GM23338 (cell line): ENCODE measurements around the gene GCM1. TPM values are rescaled to one million over a fixed set of nuclear protein-coding genes. Genes with fewer than 3 reads are reported as not detected.

Experiments used
- ATAC-seq: fragments of 200-7000 bp; cut with Tn5 transposase; 3 replicates; pipeline ENCODE4 v1.9.1; 2020
- DNase-seq: peaks from one replicate; pipeline ENCODE4 v3.0.0-alpha.2; 2015; ENCODE audit warnings: low spot score
- H2AFZ ChIP-seq: fragments of 200-600 bp; sonication (generic); 2 replicates; pipeline ENCODE4 v1.8.0; 2016; ENCODE audit warnings: antibody characterized with exemption, mild to moderate bottlenecking, moderate library complexity
- H3F3A ChIP-seq: fragments of 200-600 bp; sonication (generic); replicated peaks from 2 replicates; pipeline ENCODE4 v1.8.0; 2017; ENCODE audit warnings: antibody characterized with exemption, mixed run types, low read depth
- H3K27ac ChIP-seq: fragments of 200-600 bp; sonication (generic); 2 replicates; pipeline ENCODE4 v1.6.1; 2016; ENCODE audit warnings: low read depth
- H3K27me3 ChIP-seq: fragments of 200-600 bp; sonication (generic); 2 replicates; pipeline ENCODE4 v1.8.0; 2016; ENCODE audit warnings: mild to moderate bottlenecking, mixed run types, moderate library complexity; ENCODE audit not compliant: insufficient read depth
- H3K36me3 ChIP-seq: fragments of 200-600 bp; sonication (generic); 2 replicates; pipeline ENCODE4 v1.8.0; 2016; ENCODE audit warnings: mild to moderate bottlenecking; ENCODE audit not compliant: insufficient read depth
- H3K4me1 ChIP-seq: fragments of 200-600 bp; sonication (generic); 2 replicates; pipeline ENCODE4 v1.8.0; 2016; ENCODE audit warnings: mild to moderate bottlenecking, moderate library complexity; ENCODE audit not compliant: insufficient read depth
- H3K4me2 ChIP-seq: fragments of 200-600 bp; sonication (generic); 2 replicates; pipeline ENCODE4 v1.7.1; 2017; ENCODE audit warnings: mixed run types
- H3K4me3 ChIP-seq: fragments of 200-600 bp; sonication (generic); 2 replicates; pipeline ENCODE4 v1.6.1; 2016; ENCODE audit warnings: mixed run types
- H3K79me2 ChIP-seq: fragments of 200-600 bp; sonication (generic); replicated peaks from 2 replicates; pipeline ENCODE4 v1.8.0; 2017; ENCODE audit warnings: mild to moderate bottlenecking; ENCODE audit not compliant: insufficient read depth
- H3K9me2 ChIP-seq: fragments of 200-600 bp; sonication (generic); 2 replicates; pipeline ENCODE4 v1.8.0; 2017; ENCODE audit not compliant: insufficient read depth
- H4K20me1 ChIP-seq: fragments of 200-600 bp; sonication (generic); replicated peaks from 2 replicates; pipeline ENCODE4 v1.8.0; 2017; ENCODE audit warnings: mild to moderate bottlenecking; ENCODE audit not compliant: insufficient read depth
- H3K27ac Mint-ChIP-seq: 2 replicates; pipeline ENCODE4 v1.8.0; 2020; ENCODE audit warnings: inconsistent platforms, mild to moderate bottlenecking, moderate library complexity, mixed read lengths
- H3K27me3 Mint-ChIP-seq: 3 replicates; pipeline ENCODE4 v1.8.0; 2022; ENCODE audit warnings: low read depth, mild to moderate bottlenecking, moderate library complexity, mixed read lengths, inconsistent platforms; ENCODE audit not compliant: insufficient read depth, poor library complexity
- H3K36me3 Mint-ChIP-seq: 3 replicates; pipeline ENCODE4 v1.8.0; 2021; ENCODE audit warnings: low read depth, mild to moderate bottlenecking, inconsistent platforms, moderate library complexity, mixed read lengths
- H3K4me1 Mint-ChIP-seq: 3 replicates; pipeline ENCODE4 v1.8.0; 2020; ENCODE audit warnings: mild to moderate bottlenecking, inconsistent platforms, mixed read lengths
- H3K4me3 Mint-ChIP-seq: 3 replicates; pipeline ENCODE4 v1.8.0; 2021; ENCODE audit warnings: moderate library complexity, mild to moderate bottlenecking, inconsistent platforms, mixed read lengths
- H3K9me3 Mint-ChIP-seq: 3 replicates; pipeline ENCODE4 v1.8.0; 2020; ENCODE audit warnings: moderate library complexity, mild to moderate bottlenecking, inconsistent platforms, mixed read lengths
- EZH2phosphoT487 ChIP-seq: fragments of 200-600 bp; sonication (generic); IDR thresholded peaks from one replicate; pipeline ENCODE4 v1.8.1; 2018; ENCODE audit warnings: antibody characterized with exemption; ENCODE audit not compliant: unreplicated experiment
- JUNB ChIP-seq: IDR thresholded peaks from one replicate; pipeline ENCODE4 v1.6.1; 2016; ENCODE audit warnings: antibody characterized with exemption; ENCODE audit not compliant: unreplicated experiment
- NANOG ChIP-seq: IDR thresholded peaks from 2 replicates; pipeline ENCODE4 v1.6.1; 2016; ENCODE audit warnings: antibody characterized with exemption, borderline replicate concordance
- POLR2AphosphoS5 ChIP-seq: IDR thresholded peaks from 2 replicates; pipeline ENCODE4 v1.6.1; 2016; ENCODE audit warnings: antibody characterized with exemption, low read depth
- STAT1 ChIP-seq: IDR thresholded peaks from one replicate; pipeline ENCODE4 v1.6.1; 2016; ENCODE audit warnings: antibody characterized with exemption; ENCODE audit not compliant: unreplicated experiment
- ZNF114 ChIP-seq: fragments of 250-450 bp; sonication (Bioruptor Pico); IDR thresholded peaks from 2 replicates; pipeline ENCODE4 v1.5.0; 2020; ENCODE audit warnings: mild to moderate bottlenecking, moderate library complexity
- ZNF331 ChIP-seq: fragments of 250-450 bp; sonication (Bioruptor Pico); IDR thresholded peaks from 2 replicates; pipeline ENCODE4 v1.5.0; 2020; ENCODE audit warnings: low read depth, mild to moderate bottlenecking, moderate library complexity
- polyA plus RNA-seq: library from polyadenylated mRNA; unstranded; fragments of >200 nt; fragmentation: Nextera tagmentation; extraction: Ambion mirVana; gene quantifications from 2 replicates; pipeline ENCODE4 v1.2.1, GENCODE V29; 2016
- total RNA-seq: library from RNA; depleted of rRNA; stranded (reverse); fragments of >200 nt; shearing (Covaris generic); gene quantifications from 2 replicates; pipeline ENCODE4 v1.2.3, GENCODE V29; 2014
- TF ChIP-seq, protein P1 (sequence below), 2 experiments: fragments of 200-600 bp in 1 of 2; sonication (generic) in 1 of 2; conservative IDR thresholded peaks; 2 replicates each; pipeline versions ENCODE4 v1.5.1 to v1.6.1; 2016 to 2017; ENCODE audit warnings: antibody characterized with exemption in 2 of 2, low read depth in 2 of 2, mild to moderate bottlenecking in 2 of 2, moderate library complexity in 1 of 2
- TF ChIP-seq, protein P2 (sequence below): IDR thresholded peaks from 2 replicates; pipeline ENCODE4 v1.6.1; 2016; ENCODE audit warnings: antibody characterized with exemption
- TF ChIP-seq, protein P3 (sequence below): fragments of 250-450 bp; sonication (Bioruptor Pico); IDR thresholded peaks from 2 replicates; pipeline ENCODE4 v1.5.0; 2020; ENCODE audit warnings: mild to moderate bottlenecking, moderate library complexity

Gene GCM1
- total and polyA plus RNA-seq, 2 experiments from 2014 or later: not detected

DNA sequence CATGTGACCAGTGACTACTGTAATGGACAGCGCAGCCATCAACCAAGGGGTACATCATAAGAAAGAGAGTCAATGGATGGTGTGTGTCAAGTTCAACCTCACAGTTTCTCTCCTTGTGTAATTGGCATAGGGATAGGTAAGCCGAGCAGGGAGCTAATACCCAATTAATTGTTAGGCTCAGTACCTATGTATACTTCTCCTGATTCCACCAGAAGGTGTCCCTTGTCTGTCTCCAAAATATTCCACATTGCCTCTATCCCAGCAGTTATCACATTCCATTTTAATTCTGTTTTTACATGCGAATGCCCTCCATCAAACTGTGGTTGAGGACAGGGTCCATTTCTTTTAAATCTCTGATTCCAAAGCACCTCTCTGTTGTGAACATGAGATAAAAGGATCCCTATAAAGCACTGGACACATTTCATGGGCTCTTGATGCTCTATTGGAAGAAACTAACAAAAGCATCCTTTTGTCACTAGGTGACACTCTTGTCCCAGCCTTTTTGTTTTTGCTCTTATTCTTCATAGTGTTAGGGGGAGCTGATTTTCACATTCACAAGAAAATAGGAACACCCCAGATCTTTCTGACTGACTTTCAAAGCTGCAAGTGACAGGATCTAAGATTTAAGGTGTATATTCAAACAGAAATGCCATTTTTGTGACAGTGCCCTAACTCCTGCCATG lies 44.5 kb downstream of the GCM1 start:
- DNase-seq (peak; percentile 44), ATAC-seq (peak; percentile 47)
- H3K9me3 Mint-ChIP-seq: no peaks in the 10 kb centered on the region
- TF ChIP-seq, protein P1, sequence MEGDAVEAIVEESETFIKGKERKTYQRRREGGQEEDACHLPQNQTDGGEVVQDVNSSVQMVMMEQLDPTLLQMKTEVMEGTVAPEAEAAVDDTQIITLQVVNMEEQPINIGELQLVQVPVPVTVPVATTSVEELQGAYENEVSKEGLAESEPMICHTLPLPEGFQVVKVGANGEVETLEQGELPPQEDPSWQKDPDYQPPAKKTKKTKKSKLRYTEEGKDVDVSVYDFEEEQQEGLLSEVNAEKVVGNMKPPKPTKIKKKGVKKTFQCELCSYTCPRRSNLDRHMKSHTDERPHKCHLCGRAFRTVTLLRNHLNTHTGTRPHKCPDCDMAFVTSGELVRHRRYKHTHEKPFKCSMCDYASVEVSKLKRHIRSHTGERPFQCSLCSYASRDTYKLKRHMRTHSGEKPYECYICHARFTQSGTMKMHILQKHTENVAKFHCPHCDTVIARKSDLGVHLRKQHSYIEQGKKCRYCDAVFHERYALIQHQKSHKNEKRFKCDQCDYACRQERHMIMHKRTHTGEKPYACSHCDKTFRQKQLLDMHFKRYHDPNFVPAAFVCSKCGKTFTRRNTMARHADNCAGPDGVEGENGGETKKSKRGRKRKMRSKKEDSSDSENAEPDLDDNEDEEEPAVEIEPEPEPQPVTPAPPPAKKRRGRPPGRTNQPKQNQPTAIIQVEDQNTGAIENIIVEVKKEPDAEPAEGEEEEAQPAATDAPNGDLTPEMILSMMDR (conservative IDR thresholded peaks at IDR 0.05; ENCODE audit: low read depth in 2 of 2): peak; percentile 54 to 62
- no peak for TF ChIP-seq EZH2phosphoT487
- Histone ChIP-seq H3K27me3 (no peaks in the 10 kb centered on the region), H3K4me1 (no peaks in the 10 kb centered on the region), H3K36me3 (peaks cover 8% of the 10 kb centered on the region), H3K27ac (no peak overlapping the region), H4K20me1 (no peaks in the 10 kb centered on the region), H3K9me2 (no peaks in the 10 kb centered on the region), H2AFZ (no peak overlapping the region), H3K79me2 (no peaks in the 10 kb centered on the region), H3K4me2 (no peak overlapping the region), H3F3A (no peaks in the 10 kb centered on the region), H3K4me3 (no peak overlapping the region)
- peaks cover 9% of the 10 kb centered on the region; the same call in 2 of the 3 replicates for H3K36me3 Mint-ChIP-seq
- H3K4me1 Mint-ChIP-seq: peaks cover 2% of the 10 kb centered on the region; the same call in 1 of the 3 replicates
- H3K27me3 Mint-ChIP-seq: no peaks in the 10 kb centered on the region
- no peak overlapping the region for H3K4me3 Mint-ChIP-seq
- no peak overlapping the region for H3K27ac Mint-ChIP-seq

DNA sequence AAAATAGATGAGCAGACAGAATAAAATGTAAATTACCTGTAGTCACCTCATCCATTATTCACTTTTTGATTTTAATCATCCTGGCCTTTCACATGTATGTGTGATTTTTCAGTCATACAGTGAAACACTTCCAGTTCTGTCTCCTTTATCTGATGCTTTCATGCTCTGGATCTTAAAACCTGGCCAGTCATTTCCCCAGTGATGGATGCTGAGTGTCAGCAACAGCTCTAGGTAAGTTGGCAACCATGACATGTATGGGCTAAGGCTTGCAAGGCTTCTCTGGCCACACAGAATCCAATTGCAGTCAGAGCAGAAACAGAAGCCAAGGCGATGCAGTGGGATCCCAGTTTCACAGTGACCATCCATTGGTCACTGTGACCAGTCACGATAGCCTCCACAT lies 47.6 kb downstream of the GCM1 start:
- Histone ChIP-seq H3K79me2 (no peaks in the 10 kb centered on the region), H3K9me2 (no peaks in the 10 kb centered on the region), H3F3A (no peaks in the 10 kb centered on the region), H3K27ac (no peak overlapping the region), H3K4me2 (no peak overlapping the region), H3K36me3 (peaks cover 24% of the 10 kb centered on the region), H3K4me1 (no peaks in the 10 kb centered on the region), H3K4me3 (no peak overlapping the region), H3K27me3 (no peaks in the 10 kb centered on the region), H4K20me1 (no peaks in the 10 kb centered on the region), H2AFZ (no peak overlapping the region)
- Mint-ChIP-seq H3K27me3 (no peaks in the 10 kb centered on the region), H3K27ac (no peak overlapping the region), H3K4me1 (no peaks in the 10 kb centered on the region), H3K4me3 (no peak overlapping the region), H3K9me3 (no peaks in the 10 kb centered on the region), H3K36me3 (peaks cover 35% of the 10 kb centered on the region)
- no peak for ATAC-seq
- DNase-seq: no peak
- TF ChIP-seq ZNF331 (CRISPR knock-in tag) (no peak), NANOG (no peak), STAT1 (no peak), EZH2phosphoT487 (no peak), POLR2AphosphoS5 (no peak), JUNB (no peak), ZNF114 (CRISPR knock-in tag) (no peak)
- TF ChIP-seq, protein P1 (conservative IDR thresholded peaks at IDR 0.05; ENCODE audit: low read depth in 2 of 2): no peak
- TF ChIP-seq, protein P2, sequence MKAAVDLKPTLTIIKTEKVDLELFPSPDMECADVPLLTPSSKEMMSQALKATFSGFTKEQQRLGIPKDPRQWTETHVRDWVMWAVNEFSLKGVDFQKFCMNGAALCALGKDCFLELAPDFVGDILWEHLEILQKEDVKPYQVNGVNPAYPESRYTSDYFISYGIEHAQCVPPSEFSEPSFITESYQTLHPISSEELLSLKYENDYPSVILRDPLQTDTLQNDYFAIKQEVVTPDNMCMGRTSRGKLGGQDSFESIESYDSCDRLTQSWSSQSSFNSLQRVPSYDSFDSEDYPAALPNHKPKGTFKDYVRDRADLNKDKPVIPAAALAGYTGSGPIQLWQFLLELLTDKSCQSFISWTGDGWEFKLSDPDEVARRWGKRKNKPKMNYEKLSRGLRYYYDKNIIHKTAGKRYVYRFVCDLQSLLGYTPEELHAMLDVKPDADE: no peak
- TF ChIP-seq, protein P3, sequence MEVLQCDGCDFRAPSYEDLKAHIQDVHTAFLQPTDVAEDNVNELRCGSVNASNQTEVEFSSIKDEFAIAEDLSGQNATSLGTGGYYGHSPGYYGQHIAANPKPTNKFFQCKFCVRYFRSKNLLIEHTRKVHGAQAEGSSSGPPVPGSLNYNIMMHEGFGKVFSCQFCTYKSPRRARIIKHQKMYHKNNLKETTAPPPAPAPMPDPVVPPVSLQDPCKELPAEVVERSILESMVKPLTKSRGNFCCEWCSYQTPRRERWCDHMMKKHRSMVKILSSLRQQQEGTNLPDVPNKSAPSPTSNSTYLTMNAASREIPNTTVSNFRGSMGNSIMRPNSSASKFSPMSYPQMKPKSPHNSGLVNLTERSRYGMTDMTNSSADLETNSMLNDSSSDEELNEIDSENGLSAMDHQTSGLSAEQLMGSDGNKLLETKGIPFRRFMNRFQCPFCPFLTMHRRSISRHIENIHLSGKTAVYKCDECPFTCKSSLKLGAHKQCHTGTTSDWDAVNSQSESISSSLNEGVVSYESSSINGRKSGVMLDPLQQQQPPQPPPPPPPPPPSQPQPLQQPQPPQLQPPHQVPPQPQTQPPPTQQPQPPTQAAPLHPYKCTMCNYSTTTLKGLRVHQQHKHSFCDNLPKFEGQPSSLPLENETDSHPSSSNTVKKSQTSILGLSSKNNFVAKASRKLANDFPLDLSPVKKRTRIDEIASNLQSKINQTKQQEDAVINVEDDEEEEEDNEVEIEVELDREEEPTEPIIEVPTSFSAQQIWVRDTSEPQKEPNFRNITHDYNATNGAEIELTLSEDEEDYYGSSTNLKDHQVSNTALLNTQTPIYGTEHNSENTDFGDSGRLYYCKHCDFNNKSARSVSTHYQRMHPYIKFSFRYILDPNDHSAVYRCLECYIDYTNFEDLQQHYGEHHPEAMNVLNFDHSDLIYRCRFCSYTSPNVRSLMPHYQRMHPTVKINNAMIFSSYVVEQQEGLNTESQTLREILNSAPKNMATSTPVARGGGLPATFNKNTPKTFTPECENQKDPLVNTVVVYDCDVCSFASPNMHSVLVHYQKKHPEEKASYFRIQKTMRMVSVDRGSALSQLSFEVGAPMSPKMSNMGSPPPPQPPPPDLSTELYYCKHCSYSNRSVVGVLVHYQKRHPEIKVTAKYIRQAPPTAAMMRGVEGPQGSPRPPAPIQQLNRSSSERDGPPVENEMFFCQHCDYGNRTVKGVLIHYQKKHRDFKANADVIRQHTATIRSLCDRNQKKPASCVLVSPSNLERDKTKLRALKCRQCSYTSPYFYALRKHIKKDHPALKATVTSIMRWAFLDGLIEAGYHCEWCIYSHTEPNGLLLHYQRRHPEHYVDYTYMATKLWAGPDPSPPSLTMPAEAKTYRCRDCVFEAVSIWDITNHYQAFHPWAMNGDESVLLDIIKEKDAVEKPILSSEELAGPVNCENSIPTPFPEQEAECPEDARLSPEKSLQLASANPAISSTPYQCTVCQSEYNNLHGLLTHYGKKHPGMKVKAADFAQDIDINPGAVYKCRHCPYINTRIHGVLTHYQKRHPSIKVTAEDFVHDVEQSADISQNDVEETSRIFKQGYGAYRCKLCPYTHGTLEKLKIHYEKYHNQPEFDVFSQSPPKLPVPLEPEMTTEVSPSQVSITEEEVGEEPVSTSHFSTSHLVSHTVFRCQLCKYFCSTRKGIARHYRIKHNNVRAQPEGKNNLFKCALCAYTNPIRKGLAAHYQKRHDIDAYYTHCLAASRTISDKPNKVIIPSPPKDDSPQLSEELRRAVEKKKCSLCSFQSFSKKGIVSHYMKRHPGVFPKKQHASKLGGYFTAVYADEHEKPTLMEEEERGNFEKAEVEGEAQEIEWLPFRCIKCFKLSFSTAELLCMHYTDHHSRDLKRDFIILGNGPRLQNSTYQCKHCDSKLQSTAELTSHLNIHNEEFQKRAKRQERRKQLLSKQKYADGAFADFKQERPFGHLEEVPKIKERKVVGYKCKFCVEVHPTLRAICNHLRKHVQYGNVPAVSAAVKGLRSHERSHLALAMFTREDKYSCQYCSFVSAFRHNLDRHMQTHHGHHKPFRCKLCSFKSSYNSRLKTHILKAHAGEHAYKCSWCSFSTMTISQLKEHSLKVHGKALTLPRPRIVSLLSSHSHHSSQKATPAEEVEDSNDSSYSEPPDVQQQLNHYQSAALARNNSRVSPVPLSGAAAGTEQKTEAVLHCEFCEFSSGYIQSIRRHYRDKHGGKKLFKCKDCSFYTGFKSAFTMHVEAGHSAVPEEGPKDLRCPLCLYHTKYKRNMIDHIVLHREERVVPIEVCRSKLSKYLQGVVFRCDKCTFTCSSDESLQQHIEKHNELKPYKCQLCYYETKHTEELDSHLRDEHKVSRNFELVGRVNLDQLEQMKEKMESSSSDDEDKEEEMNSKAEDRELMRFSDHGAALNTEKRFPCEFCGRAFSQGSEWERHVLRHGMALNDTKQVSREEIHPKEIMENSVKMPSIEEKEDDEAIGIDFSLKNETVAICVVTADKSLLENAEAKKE (CRISPR knock-in tag): no peak
